GM12873 (cell line): ENCODE data around the gene PCLO.

Source experiments
- TF ChIP-seq, protein P1 (sequence below): IDR thresholded peaks from 2 replicates; pipeline ENCODE4 v1.5.1; 2012; ENCODE audit warnings: low read depth, mild to moderate bottlenecking, moderate library complexity, low read length, control low read depth; ENCODE audit not compliant: insufficient read depth; ENCODE audit errors: missing control alignments

Gene PCLO

DNA sequence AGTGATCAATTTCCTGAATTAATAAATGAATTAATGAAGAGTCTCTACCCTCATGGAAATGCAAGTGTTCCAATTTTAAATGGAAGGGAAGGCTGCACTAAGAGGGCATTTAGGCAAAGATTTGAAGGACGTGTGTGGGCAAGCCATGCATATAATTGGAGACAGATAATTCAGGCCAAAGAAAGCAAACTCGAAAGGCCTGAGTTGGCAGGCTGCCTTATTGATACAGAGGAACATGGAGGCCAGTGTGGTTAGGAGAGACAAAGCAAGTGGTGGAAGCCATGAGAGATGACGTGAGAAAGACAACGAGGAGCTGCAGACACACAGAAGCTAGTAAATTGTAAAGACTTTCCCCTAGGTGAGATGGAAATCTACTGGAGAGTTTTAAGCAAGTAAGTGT lies 15.4 kb upstream of the PCLO start:
- TF ChIP-seq, protein P1, sequence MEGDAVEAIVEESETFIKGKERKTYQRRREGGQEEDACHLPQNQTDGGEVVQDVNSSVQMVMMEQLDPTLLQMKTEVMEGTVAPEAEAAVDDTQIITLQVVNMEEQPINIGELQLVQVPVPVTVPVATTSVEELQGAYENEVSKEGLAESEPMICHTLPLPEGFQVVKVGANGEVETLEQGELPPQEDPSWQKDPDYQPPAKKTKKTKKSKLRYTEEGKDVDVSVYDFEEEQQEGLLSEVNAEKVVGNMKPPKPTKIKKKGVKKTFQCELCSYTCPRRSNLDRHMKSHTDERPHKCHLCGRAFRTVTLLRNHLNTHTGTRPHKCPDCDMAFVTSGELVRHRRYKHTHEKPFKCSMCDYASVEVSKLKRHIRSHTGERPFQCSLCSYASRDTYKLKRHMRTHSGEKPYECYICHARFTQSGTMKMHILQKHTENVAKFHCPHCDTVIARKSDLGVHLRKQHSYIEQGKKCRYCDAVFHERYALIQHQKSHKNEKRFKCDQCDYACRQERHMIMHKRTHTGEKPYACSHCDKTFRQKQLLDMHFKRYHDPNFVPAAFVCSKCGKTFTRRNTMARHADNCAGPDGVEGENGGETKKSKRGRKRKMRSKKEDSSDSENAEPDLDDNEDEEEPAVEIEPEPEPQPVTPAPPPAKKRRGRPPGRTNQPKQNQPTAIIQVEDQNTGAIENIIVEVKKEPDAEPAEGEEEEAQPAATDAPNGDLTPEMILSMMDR, result no peak

GRCh38 chr7:83173664-83174063 lies 11.0 kb upstream of the PCLO start:
- TF ChIP-seq, protein P1, result no peak

GRCh38 chr7:83166781-83167180 lies 4.1 kb upstream of the PCLO start:
- TF ChIP-seq, protein P1, result no peak

DNA sequence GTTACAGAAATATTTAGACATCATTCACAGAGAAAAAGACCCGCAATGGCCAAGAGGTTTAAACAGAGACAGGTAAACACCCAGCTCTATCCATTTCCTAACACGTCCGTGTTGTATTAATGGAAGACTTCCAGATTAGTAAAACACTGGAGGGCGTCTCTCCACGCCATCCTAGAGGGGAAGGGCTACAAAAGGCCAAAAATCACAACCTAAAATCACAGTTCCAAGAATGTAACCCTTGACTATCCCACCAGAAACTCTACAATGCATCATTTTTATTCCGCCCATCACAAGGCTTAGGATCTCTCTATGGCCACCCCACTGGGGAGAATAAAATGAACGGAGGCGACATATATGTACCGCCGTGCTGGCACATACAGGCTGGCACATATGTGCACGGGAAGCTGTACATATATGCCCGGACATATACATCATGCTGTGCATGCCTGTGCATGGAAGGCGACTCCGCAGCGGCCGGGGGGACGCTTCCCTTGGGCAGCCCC lies 734 bp downstream of the PCLO start:
- TF ChIP-seq, protein P1, result no peak

DNA sequence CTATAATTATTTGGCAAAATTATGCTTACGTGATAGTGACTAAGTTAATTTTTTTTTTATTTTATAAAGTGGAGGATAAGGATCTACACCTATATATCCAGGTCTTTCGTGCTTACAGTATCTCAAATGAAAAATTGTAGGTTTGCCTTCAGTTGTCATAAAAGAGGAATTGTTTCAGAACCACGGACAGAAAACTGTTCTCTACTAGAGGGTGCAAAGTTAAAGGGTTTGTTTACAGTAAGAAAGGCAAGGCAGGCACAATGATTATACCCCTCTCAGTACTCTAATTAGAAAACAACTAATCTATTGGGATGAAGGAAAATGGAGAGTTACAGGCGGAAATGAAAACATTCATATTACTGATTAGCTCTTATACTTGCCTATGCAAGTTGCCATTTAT lies 1.5 kb downstream of the PCLO start:
- TF ChIP-seq, protein P1, result no peak

- TF ChIP-seq, protein P1, result no peak
Observed at GRCh38 chr7:83159731-83160130, 3.0 kb downstream of the PCLO start.

- TF ChIP-seq, protein P1, result no peak
Observed at GRCh38 chr7:83156006-83156405, 6.7 kb downstream of the PCLO start.
